ENCODE data around the gene B3GNT9.

The B3GNT9 gene

GRCh38 chr16:67169642-67170167 lies 18.9 kb upstream of the B3GNT9 start:
- H3K4me3 ChIP-seq (ENCODE audit: low read depth, low read length), result peak overlapping the region; percentile 35

GRCh38 chr16:67169011-67169451 lies 18.2 kb upstream of the B3GNT9 start:
- no peak overlapping the region for H3K4me3 ChIP-seq (ENCODE audit: low read depth, low read length)

GRCh38 chr16:67167588-67167987 lies 16.8 kb upstream of the B3GNT9 start:
- H3K4me3 ChIP-seq (ENCODE audit: low read depth, low read length), result no peak overlapping the region

GRCh38 chr16:67166598-67167168 lies 15.9 kb upstream of the B3GNT9 start:
- H3K4me3 ChIP-seq (ENCODE audit: low read depth, low read length), result no peak overlapping the region

- H3K4me3 ChIP-seq (ENCODE audit: low read depth, low read length), result no peak overlapping the region
Observed at GRCh38 chr16:67166110-67166547, 15.3 kb upstream of the B3GNT9 start.

- no peak overlapping the region for H3K4me3 ChIP-seq (ENCODE audit: low read depth, low read length)
Observed at GRCh38 chr16:67165121-67166078, 14.6 kb upstream of the B3GNT9 start.

- no peak within 1 kb of the TSS for H3K4me3 ChIP-seq (ENCODE audit: low read depth, low read length)
Observed at GRCh38 chr16:67164599-67165061, 13.8 kb upstream of the B3GNT9 start, which contains the start of gene HSF4. Gene HSF4 (plus strand): TSS chr16:67164745. CDS start chr16:67164812, 67 bp downstream.

- no peak overlapping the region for H3K4me3 ChIP-seq (ENCODE audit: low read depth, low read length)
Observed at GRCh38 chr16:67163999-67164558, 13.3 kb upstream of the B3GNT9 start.

GRCh38 chr16:67163164-67163998 lies 12.6 kb upstream of the B3GNT9 start:
- H3K4me3 ChIP-seq (ENCODE audit: low read depth, low read length), result no peak overlapping the region

GRCh38 chr16:67162506-67163163 lies 11.8 kb upstream of the B3GNT9 start:
- H3K4me3 ChIP-seq (ENCODE audit: low read depth, low read length), result no peak overlapping the region

GRCh38 chr16:67161595-67162058 lies 10.8 kb upstream of the B3GNT9 start:
- no peak overlapping the region for H3K4me3 ChIP-seq (ENCODE audit: low read depth, low read length)

GRCh38 chr16:67158637-67159600 lies 8.1 kb upstream of the B3GNT9 start:
- peak overlapping the region; percentile 36 for H3K4me3 ChIP-seq (ENCODE audit: low read depth, low read length)

GRCh38 chr16:67157892-67158635 lies 7.3 kb upstream of the B3GNT9 start:
- no peak overlapping the region for H3K4me3 ChIP-seq (ENCODE audit: low read depth, low read length)

- no peak overlapping the region for H3K4me3 ChIP-seq (ENCODE audit: low read depth, low read length)
Observed at GRCh38 chr16:67157106-67157748, 6.4 kb upstream of the B3GNT9 start.

- no peak overlapping the region for H3K4me3 ChIP-seq (ENCODE audit: low read depth, low read length)
Observed at GRCh38 chr16:67156143-67156844, 5.5 kb upstream of the B3GNT9 start.

- H3K4me3 ChIP-seq (ENCODE audit: low read depth, low read length), result no peak overlapping the region
Observed at GRCh38 chr16:67155295-67156142, 4.7 kb upstream of the B3GNT9 start.
